NCI-H2227 (cell line): ENCODE results near the gene PABPN1.

ENCODE experiments used
- DNase-seq: peaks from one replicate; lab custom pipeline; 2025; ENCODE audit not compliant: unreplicated experiment; lab: John Stamatoyannopoulos, UW

PABPN1 gene

DNA sequence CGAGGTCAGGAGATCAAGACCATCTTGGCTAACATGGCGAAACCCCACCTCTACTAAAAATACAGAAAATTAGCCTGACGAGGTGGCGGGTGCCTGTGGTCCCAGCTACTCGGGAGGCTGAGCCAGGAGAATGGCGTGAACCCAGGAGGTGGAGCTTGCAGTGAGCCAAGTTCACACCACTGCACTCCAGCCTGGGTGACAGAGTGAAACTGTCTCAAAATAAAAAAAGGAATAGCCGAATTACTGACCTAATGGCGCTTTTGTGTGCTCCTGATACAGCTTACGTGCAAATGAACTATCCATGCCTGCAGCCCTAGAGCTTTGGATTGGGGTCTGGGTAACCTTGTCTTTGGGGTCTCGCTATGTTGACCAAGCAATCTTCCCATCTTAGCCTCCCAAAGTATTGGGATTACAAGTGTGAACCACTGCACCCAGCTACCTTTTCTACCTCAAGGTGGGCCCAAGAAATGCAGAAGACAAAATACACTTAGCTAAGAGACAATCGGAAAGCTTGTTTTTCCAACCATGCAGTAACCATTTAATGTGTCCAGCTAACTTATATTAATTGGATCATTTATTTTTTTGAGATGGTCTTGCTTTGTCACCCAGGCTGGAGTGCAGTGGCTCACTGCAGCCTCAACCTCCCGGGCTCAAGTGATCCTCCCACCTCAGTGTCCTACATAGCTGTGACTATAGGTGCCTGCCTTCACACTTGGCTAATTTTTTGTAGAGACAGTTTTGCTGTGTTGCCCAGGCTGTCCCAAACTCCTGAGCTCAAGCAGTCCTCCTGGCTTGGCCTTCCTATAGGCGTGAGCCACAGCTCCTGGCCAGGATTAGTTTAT lies 5.5 kb downstream of the PABPN1 start:
- no peak for DNase-seq

DNA sequence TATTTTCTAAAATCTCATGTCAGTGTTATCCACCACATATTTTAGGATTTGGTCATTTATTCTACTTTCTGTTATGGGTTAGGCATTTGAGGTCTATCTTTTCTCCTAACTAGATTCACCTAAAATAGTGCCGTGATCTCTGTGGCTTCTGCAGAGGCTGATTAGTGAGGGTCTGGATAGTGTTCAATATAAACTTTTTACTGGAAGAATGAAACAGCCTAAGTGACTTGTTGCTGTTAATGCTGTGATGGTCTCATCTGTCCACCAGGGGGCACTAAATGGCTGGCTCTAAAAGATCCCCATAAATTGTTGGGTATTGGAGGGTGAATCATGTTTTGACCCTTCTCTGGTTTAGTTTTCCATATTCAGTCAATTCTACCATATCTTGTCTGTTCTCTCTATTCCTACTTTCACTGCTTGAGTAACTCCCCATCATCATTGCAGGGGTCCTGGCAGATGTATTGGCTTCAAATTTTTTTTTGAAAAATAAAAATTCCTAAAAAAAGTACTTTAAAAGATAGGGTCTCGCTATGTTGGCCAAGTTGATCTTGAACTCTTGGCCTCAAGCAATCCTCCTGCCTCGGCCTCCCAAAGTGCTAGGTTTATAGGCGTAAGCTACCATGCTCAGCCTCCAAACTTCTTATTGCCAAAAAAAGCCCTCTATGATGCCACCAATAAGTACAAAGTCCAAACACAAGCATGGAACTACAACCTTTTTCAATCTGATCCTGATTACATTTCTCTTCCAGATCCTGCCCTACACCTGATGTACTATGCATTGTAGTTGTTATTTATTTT lies 6.9 kb downstream of the PABPN1 start:
- DNase-seq = peak; percentile 71

DNA sequence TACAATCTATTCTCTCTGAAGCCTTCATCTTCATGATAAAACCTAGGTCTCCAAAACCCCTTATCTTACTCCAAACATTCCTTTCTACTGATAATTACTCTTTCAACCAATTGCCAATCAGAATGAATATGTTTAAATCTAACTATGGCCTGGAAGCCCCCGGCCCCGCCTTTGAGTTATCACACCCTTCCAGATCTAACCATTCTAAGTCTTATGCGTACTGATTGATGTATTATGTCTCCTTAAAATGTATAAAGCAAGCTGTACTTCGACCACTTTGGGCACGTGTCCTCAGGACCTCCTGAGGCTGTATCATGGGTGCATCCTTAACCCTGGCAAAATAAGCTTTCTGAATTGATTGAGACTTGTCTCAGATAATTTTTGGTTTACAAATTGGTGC lies 14.4 kb downstream of the PABPN1 start:
- no peak for DNase-seq

DNA sequence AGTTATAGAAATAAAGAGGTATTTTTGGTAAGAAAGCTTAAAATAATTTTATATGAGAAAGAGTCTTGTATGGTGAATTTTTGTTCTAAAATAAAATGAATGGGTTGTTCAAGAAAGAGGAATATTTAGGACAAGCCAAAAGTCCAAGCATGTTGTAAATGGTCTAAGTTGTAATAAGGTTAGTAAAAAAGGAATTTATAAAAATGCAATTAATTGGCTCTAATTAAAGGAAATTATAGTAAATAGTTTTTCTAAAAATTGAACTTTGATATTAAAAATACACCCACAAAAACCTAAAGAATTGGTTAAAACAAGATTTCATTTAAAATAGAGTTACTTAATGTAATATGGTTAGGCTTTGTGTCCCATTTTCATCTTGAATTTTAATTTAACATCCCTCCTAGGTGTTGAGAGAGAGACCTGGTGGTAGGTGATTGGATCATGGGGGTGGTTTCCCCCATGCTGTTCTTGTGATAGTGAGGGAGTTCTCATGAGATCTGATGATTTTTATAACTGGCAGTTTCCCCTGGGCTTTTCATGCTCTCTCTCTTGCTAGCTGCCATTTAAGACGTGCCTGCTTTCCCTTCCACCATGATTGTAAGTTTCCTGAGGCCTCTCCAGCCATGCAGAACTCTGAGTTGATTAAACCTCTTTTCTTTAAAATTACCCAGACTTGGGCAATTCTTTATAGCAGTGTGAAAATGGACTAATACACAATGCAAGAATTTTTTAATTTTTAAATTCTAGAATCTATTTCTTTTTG lies 18.4 kb downstream of the PABPN1 start:
- no peak for DNase-seq

DNA sequence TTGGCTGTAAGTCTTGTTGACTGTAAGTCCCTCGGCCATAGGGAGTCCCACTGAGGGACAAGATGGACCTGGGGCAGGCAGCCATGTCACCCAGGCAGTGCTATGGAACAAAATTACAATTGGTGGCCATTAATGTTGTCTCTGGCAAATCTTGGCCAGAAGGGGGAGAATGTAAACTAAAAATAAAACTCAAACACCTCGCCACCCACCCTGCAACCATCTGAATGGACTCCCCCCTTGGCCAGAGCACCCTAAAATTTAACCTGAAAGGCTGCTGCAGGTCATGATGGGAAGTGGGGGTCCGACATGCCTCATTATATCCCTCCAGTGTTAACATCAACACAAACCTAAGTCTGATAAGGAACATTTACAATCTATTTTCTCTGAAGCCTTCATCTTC lies 23.2 kb downstream of the PABPN1 start:
- no peak for DNase-seq

DNA sequence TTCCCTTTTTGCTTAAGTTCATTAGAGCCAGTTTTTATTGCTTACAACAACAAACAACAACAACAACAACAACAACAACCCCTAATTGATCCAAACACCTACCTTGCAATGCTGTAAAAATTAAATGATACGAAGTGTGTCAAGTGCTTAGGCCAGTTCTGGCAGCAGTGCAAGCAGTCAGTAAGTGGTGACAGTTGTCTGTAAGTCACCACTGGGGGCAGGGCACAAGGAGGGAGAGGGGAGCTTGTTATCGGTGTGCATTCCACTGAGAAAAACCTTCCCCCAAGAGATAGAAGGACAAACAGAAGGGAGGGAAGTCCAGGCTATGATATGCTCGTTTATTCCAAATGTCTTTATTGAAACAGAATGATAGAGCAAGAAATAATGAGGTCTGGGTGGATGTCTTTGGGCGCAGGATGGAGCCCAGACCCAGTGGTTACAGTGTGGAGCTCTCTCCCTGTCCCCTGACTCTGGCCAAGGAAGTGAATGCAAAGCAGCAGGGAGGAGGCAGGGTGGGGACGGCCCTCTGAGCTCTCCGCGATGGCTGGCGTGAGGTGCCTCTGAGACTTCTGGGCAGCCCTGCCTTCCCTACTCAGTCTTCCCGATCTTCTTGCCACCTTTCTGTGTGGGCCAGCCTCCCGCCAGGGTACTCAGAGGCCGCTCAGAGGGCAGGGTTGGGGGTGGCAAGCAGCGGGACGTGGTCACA lies 24.9 kb downstream of the PABPN1 start:
- DNase-seq = no peak

DNA sequence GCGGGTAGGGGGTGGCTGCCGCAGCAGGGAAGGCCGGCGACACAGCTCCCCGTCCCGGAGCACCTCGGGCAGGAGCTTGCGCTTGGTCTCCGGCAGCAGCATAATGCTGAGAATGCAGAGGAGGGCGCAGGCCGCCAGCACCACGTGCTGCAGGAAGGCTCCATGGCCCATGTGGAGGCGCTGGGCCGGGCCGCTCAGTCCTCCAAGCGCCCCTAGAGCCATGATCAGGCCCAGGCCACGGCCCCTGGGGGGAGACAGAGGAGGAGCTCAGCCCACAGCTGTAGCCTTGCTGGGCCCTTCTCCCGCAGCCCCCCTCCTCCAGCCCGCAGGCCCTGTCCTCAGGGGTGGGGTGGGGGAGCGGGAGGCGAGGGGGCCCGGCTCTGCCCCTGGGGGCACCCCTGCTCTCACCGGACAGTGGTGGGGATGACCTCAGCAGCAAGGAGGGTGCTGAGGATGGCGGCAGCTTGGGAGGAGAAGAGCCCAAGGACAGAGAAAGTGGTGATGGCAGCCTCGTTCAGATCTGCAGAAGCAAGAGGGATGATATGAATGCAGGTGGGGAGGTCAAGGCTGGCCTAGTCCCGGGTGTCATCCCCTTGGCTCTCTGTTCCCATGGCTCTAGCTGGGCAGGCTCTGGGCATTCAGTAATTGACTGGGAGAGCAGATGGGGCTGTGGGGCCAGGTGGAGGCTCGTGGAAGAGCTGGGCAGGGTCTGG lies 25.6 kb downstream of the PABPN1 start:
- no peak for DNase-seq

DNA sequence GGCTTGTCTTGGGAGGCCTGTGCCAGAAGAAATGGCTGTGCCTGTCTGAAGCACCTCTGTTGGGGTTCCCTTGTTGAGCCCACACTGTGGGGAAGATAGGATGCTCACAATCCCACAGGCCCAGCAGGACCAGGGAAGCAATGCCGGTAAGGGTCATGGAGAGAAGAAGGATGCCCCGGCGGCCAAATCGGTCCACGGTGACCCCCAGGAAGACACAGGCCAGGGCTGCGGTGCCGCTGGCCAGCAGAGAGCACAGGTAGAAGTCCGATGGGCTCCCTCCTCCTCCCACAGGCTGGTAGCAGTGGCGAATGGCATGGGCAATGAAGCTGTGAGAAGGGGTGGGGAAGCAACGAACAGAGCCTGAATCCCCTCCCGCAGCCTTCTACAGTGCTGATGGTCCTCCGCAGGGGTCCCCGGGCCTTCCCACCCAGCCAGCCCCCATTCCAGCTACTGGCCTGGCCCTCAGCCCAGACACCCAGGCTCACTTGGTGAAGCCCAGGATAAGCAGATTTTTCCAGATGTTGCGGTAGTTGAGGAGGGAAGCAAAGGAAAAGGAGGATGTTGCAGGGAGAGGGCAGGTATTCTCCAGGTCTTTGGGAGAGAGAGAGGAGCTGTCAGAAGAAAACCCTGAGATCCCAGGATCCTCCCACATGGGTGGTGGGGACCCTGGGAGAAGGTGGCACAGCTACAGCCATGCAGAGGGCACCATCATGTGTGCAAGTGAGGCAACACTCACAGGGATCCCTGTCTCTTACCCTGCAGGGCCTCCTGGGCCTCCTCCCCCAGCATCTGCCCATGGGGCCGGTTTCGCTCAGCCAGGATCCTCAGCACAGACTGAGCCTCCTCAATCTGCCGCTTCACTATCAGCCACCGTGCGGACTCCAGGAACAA lies 26.4 kb downstream of the PABPN1 start:
- no peak for DNase-seq

DNA sequence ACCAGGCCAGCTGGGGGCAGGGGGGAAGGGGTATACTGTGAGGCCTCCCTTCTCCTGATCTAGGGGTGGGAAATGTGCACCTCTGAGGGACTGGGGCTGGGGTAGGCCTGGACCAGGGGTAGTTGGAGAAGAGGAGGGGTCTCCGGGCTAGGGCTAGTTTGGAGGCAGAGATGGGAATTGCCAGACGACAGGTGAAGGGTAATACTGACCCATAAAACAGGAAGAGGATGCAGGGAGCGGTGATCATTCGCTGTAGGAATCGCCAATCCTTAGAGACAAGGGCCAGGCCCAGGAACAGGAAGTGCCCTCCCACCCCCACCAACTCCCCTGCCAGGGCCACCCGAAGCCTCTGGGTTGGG lies 27.0 kb downstream of the PABPN1 start:
- no peak for DNase-seq

DNA sequence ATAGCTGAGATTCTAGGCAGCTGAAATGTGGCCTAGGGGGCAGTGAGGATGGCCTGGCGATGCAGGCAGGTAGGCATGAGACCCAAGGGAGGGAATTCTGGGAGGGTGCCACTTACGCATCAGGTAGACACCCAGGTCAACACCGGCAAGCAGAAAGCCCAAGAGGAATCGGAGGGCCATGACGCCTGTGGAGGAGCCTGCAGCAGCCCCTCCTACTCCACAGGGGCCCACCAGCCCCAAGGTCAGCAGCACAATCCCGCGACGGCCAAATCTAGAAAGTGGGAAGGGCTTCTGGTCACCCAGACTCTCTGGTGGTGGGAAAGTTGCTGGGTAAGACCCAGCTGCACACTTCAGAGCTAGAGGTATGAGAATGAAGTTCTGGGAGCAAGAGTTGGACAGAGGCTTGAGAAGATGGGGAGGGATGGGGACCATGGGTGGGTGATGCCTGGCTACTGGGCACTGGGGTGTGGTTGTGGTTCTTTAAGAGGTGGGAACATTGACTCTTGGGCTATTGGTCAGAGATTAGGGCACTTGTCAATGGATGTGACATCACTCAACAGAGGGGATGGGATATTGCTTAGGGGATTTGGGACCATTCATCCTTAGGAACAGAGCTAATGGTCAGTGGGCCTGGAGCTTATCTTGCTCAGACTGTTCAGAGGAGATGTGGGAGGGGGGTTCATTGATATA lies 28.0 kb downstream of the PABPN1 start:
- DNase-seq = no peak

DNA sequence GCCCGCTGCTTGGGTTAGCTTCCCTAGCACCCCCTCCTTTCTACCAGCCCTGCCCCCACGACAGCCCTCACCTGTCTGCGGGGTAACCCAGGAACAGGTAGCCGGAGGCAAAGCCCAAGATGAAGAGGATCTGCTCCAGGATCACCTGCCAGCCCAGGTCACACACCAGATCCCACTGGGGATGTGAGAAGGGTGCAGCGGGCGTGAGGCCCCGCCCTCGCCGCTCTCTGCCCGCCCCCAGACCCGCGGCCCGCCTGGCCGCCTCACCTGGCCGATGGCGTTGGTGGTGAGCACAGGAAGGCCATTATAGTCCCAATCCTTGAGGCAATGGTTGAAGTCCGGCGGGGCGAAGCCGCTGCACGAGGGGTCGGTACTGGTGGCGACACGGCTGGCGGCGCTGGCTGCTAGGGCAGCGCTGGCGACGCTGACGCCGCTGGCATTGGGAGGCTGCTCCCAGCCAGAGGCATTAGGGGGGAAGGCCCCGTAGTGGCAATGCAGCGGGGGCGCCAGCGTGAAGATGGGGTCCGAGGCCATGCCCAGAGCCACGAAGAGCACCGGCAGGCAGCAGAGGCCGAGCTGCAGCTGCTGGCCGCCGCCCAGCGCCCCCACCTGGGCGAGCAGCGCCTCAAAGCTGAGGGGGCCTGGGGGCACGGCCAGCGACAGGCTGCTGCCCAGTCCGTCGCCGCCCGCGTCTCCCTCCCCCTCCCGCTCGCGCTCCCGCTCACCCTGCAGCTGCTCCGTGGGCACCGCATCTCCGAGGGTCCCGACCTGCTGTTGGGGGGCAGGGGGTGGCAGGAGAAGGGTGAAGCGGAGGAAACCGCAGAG lies 30.6 kb downstream of the PABPN1 start:
- DNase-seq = peak; percentile 53

DNA sequence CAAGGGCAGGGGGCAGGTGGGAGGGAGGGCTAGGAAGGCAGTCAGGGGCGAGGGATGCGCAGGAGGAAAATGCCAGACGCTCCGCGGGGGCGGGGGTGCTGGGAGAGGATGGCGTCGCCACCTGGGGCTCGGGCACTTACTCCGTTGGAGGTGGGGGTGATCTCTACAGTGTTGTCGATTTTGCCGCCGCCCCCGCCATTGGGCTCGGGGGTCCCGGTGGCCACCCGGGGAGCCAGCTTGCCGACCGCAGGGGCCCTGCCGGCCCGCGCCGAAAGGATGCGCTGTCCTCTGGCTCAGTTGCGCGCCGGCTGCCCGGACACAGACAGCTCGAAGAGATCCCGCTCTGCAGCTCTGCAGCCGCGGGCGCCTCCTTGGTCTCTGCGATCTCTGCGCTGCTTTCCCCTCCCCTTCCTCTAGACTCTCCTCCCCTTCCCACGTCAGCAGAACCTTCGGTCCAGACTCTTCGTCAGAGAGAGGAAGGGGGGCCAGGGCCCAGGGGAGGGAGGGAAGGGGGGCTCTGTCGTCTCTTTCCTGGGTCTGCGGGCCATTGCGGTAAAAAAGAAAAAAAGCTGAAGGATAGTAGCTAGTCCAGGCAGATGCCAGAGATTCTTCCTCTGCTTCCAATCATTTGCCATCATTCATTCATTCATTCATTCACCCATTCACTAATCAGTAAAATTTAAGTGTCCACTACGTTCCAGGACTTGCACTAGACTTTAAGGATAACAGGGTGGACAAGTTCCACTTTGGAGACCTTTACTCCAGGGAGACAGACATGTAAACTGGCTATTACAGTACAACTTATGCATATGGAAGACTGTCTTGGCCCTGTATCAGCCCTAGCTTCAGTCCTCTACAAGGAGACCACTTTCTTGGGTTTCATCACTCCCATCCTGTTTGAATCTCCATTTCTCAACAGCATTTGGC lies 31.5 kb downstream of the PABPN1 start, which contains the start of gene SLC22A17:
TSS of gene SLC22A17 (minus strand) at position 382 of the 927 bp plus-strand sequence.
- peak; percentile 93 for DNase-seq

DNA sequence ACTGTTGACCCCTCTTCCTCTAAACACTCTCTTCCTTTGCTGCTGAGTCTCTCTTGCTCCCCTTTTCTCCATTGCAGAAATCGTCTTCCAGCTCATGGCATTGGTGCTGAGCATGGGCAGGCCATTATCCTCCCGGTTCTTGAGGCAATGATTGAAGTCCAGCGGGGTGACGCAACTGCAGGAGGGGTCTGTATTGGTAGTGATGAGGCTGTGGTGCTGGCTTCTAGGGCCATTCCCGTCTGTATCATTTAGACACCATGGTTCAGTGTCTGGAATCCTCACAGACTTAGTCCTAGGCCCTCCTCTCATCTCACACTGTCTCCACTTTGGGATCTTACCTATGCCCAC lies 32.1 kb downstream of the PABPN1 start:
- DNase-seq = no peak

DNA sequence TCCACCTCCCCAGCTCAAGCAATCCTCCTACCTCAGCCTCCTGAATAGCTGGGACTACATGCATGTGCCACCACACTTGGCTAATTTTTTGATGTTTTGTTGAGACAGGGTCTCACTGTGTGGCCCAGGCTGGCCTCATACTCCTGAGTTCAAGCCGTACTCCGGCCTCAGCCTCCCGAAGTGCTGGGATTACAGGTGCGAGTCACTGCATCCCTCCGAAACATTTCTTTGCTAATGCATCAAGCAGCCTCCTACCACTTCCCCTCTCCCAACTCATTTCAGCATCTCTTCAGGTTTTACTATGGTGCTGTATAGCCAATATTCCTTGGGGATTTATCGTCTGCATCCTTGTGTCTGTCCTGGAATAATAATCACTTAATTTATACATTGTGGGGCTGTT lies 33.7 kb downstream of the PABPN1 start:
- no peak for DNase-seq

DNA sequence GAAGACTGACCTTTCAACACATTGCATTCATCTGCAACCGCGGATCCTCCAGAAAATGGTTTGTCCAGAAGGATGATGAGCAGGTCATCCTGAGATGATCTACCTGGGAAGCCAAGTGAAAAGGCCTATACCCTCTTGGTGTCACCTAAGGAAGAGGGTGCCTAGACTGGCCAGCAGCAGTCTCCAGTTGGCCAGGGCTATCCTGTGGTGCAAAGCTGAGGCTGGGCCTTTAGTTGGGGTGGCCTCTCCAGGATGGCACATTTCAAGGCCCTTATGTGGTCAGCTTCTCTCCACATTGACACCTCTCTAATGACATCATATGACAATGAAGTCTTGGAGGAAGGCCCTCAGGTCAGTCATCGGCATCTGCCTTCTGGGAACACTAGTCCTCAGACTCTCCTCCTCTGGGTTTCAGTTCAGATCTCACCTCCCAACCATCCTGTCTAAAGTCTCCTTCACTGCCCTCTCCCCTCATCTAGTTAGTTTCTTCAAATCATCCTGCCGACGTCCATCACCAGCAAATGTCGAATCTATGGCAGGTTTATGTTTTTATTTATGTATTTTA lies 34.7 kb downstream of the PABPN1 start:
- DNase-seq = no peak

DNA sequence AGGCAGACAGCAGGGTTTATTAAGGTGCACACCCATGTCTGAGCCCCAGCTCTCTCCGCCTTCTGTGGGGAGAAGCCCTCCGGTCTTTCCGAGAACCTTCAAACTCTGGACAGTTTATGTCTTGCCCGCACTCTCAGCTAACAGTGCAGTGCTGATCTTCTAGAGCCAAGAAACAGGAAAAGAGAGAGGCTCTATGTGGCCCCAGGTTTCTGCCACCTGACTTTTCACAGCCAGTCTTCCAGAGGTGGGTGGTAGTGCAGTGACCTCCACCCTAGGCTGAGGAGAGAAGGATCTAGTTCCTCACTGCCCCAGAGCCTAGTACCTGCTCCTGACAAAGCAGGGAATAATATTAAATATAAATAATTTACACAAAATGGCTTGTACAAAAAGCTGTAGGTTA lies 35.4 kb downstream of the PABPN1 start:
- no peak for DNase-seq

DNA sequence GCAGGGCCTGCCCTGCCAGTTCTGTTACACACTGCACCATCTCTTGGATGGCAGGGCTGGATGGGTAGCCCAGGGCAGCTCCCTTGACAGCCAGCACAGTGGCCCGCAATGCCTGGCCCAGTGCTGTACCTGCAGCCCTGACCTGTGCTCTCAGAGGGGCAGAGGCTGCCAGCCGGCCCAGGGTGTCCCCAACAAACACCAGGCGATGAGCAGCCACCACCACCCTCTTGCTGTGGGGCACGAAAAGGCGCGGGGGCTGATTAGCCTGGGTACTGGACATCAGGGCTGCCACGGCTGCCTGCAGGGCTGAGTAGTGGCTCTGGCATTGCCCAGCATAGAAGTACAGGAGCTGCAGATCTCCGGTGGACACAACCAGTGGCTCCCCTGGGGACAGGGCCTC lies 36.0 kb downstream of the PABPN1 start:
- DNase-seq = no peak
